Measurements from ENCODE around the gene RBM12. TPM values are rescaled to one million over a fixed set of nuclear protein-coding genes. Genes with fewer than 3 reads are reported as not detected.

Gene RBM12
- total and polyA plus RNA-seq, 2 of the 8 experiments (the other 6 are each of a cell fraction or from before 2014, with no cell fraction given), result 187 to 214 TPM

- no peak overlapping the region for H2BK5ac ChIP-seq (ENCODE audit: low read depth, low read length)
- H3K79me1 ChIP-seq (ENCODE audit: low read depth, low read length), result no peaks in the 10 kb centered on the region
- no peak overlapping the region for H3K23ac ChIP-seq (ENCODE audit: insufficient read length)
- no peak overlapping the region for H3K14ac ChIP-seq (ENCODE audit: insufficient read length)
- WGBS, 2 experiments (ENCODE audit: extremely low coverage in 1 of 2, insufficient coverage in 1 of 2, insufficient read length in 1 of 2, insufficient replicate concordance in 2 of 2, low coverage in 1 of 2, low lambda C conversion rate in 2 of 2, missing lambda C conversion rate in 1 of 2), result 89% methylated on average over 9 of the region's 9 CpGs; no CpG with 5 or more reads in 1 of the 2 experiments
- H3K9me3 ChIP-seq (ENCODE audit: insufficient read depth in 2 of 2, low read depth in 1 of 2, low read length in 1 of 2), result no peaks in the 10 kb centered on the region
- H3K18ac ChIP-seq (ENCODE audit: extremely low read depth, low read length), result no peak overlapping the region
- no peak overlapping the region for H3K56ac ChIP-seq (replicated peaks; ENCODE audit: insufficient read length, low read depth, low read length)
- H2BK120ac ChIP-seq (replicated peaks; ENCODE audit: low read depth, low read length), result no peak overlapping the region
- H3K23me2 ChIP-seq (ENCODE audit: low read depth, low read length), result peaks cover 13% of the 10 kb centered on the region
- no peak overlapping the region for H4K91ac ChIP-seq (replicated peaks; ENCODE audit: insufficient read length, low read length)
- no peak overlapping the region for H3K27ac ChIP-seq (ENCODE audit: low read depth, low read length)
- H4K8ac ChIP-seq (ENCODE audit: extremely low read depth, insufficient read depth, low read length), result no peak overlapping the region
- H2AFZ ChIP-seq (ENCODE audit: low read length), result peak overlapping the region; percentile 94; the same call in 1 of the 2 replicates
- peak overlapping the region; percentile 75 to 91 for H3K4me2 ChIP-seq (ENCODE audit: insufficient read depth in 1 of 2, low read depth in 2 of 2, low read length in 2 of 2)
- CTCF ChIA-PET (ENCODE audit: partially characterized antibody), result no interaction called here
- H3K9ac ChIP-seq (replicated peaks in 1 of 4; ENCODE audit: extremely low read depth in 1 of 4, low read depth in 3 of 4, low read length in 3 of 4), result no peak overlapping the region; a peak in 2 of 7 replicates
- H2BK12ac ChIP-seq (ENCODE audit: low read depth, low read length), result 0 out of 2 replicates have a peak overlapping the region, but pooled peaks have one; percentile 39
- H3K79me2 ChIP-seq (ENCODE audit: control insufficient read depth in 1 of 2, insufficient read depth in 2 of 2, low read length in 2 of 2), result peaks cover 0 to 8% of the 10 kb centered on the region in 2 experiments; a peak in 2 of 4 replicates
- H3K36me3 ChIP-seq (ENCODE audit: control insufficient read depth in 2 of 4, insufficient read depth in 4 of 4, low read length in 3 of 4), result peaks cover 0 to 16% (median 0%) of the 10 kb centered on the region in 4 experiments; a peak in 2 of 8 replicates
- no peak for DNase-seq (ENCODE audit: low read depth in 1 of 2, low spot score in 2 of 2)
- no peak overlapping the region for H3K4ac ChIP-seq (replicated peaks; ENCODE audit: insufficient read length, low read depth, low read length)
- H2AK5ac ChIP-seq (ENCODE audit: low read depth, low read length), result no peak overlapping the region
- H4K20me1 ChIP-seq (replicated peaks in 1 of 2; ENCODE audit: control insufficient read depth in 1 of 2, insufficient read depth in 2 of 2, low read length in 2 of 2), result no peaks in the 10 kb centered on the region
- POLR2A ChIA-PET (ENCODE audit: partially characterized antibody), result interaction anchor here (1.4 to 40.1 kb wide), 3 partner anchors 33 to 44 kb away, joined by 4 to 2341 read pairs (median 19); partner anchors contain the start of genes CPNE1, RBM12 and RBM39
- H3K4me3 ChIP-seq (ENCODE audit: extremely low read depth in 1 of 4, insufficient read depth in 2 of 4, low read depth in 3 of 4, low read length in 4 of 4), result peak overlapping the region; percentile 66 to 99 (median 88); a peak in 6 of 8 replicates
- H2BK15ac ChIP-seq (ENCODE audit: low read length), result no peak overlapping the region
- no peaks in the 10 kb centered on the region for H3K27me3 ChIP-seq (replicated peaks in 1 of 4; ENCODE audit: control insufficient read depth in 3 of 4, extremely low read depth in 1 of 4, insufficient read depth in 3 of 4, low read length in 3 of 4)
- FAIRE-seq, result no peak
- no peak overlapping the region for H4K5ac ChIP-seq (ENCODE audit: insufficient read length, low read depth, low read length)
- H3K4me1 ChIP-seq (replicated peaks in 1 of 4; ENCODE audit: control insufficient read depth in 3 of 4, insufficient read depth in 4 of 4, low read length in 3 of 4), result peaks cover 0 to 2% (median under 1%) of the 10 kb centered on the region in 4 experiments; a peak in 3 of 7 replicates
- no peak overlapping the region for H2BK20ac ChIP-seq (ENCODE audit: low read length)
- no peak for TF ChIP-seq ATF2 (IDR thresholded peaks at IDR 0.05; ENCODE audit: low read length)
- no peak for TF ChIP-seq BACH1 (IDR thresholded peaks at IDR 0.05; ENCODE audit: low read length)
- TF ChIP-seq CHD2 (IDR thresholded peaks at IDR 0.05; ENCODE audit: low read length), result no peak
- no peak for TF ChIP-seq GTF2F1 (IDR thresholded peaks at IDR 0.05; ENCODE audit: borderline replicate concordance, low read depth, low read length)
- TF ChIP-seq CHD1 (IDR thresholded peaks at IDR 0.05; ENCODE audit: low read depth, low read length), result no peak
- no peak for TF ChIP-seq SIRT6 (IDR thresholded peaks at IDR 0.05; ENCODE audit: low read length)
- TF ChIP-seq NRF1 (IDR thresholded peaks at IDR 0.05; ENCODE audit: low read depth, low read length), result no peak
- TF ChIP-seq FOSL1 (IDR thresholded peaks at IDR 0.05; ENCODE audit: insufficient read depth, low read depth, low read length), result no peak
- no peak for TF ChIP-seq EP300 (IDR thresholded peaks at IDR 0.05; ENCODE audit: borderline replicate concordance in 1 of 2, low read depth in 2 of 2, low read length in 2 of 2)
- no peak for TF ChIP-seq POU5F1 (IDR thresholded peaks at IDR 0.05; ENCODE audit: low read depth, low read length)
- TF ChIP-seq JUND (IDR thresholded peaks at IDR 0.05; ENCODE audit: low read length), result no peak
- TF ChIP-seq SUZ12 (IDR thresholded peaks at IDR 0.05; ENCODE audit: low read length), result no peak
These were observed 33.1 kb upstream of the RBM12 start for GRCh38 chr20:35697696-35698297.
